ENCODE measurements around the gene KIFAP3.

GRCh38 chr1:169873582-169874199 lies 200.8 kb downstream of the KIFAP3 start:
- no peak for TF ChIP-seq POLR2A (IDR thresholded peaks at IDR 0.05; ENCODE audit: low read length)
- TF ChIP-seq GATA1 (IDR thresholded peaks at IDR 0.05; ENCODE audit: low read depth, low read length): no peak

Data from erythroblast (primary cell).